Ishikawa (cell line): ENCODE measurements around the gene SPINK4.

Experiments
- CEBPB ChIP-seq: IDR thresholded peaks from 2 replicates; pipeline ENCODE4 v1.6.1; 2012
- CREB1 ChIP-seq: IDR thresholded peaks from 2 replicates; pipeline ENCODE4 v1.6.1; 2012; ENCODE audit warnings: low read depth
- EGR1 ChIP-seq: IDR thresholded peaks from 2 replicates; pipeline ENCODE4 v1.6.1; 2012
- EP300 ChIP-seq: IDR thresholded peaks from 2 replicates; pipeline ENCODE4 v1.6.1; 2012; ENCODE audit warnings: borderline replicate concordance
- FOXM1 ChIP-seq: IDR thresholded peaks from 2 replicates; pipeline ENCODE4 v1.6.1; 2012; ENCODE audit warnings: low read depth, borderline replicate concordance
- NFIC ChIP-seq: IDR thresholded peaks from 2 replicates; pipeline ENCODE4 v1.6.1; 2012
- RAD21 ChIP-seq: IDR thresholded peaks from 2 replicates; pipeline ENCODE4 v1.6.1; 2012; ENCODE audit warnings: low read depth
- TAF1 ChIP-seq: IDR thresholded peaks from 2 replicates; pipeline ENCODE4 v1.6.1; 2012; ENCODE audit warnings: low read depth, mild to moderate bottlenecking
- TCF12 ChIP-seq: IDR thresholded peaks from 2 replicates; pipeline ENCODE4 v1.6.1; 2012; ENCODE audit warnings: low read depth
- TEAD4 ChIP-seq: IDR thresholded peaks from 2 replicates; pipeline ENCODE4 v1.6.1; 2012
- YY1 ChIP-seq: IDR thresholded peaks from 2 replicates; pipeline ENCODE4 v1.6.1; 2012; ENCODE audit warnings: low read depth
- ZBTB7A ChIP-seq: IDR thresholded peaks from 2 replicates; pipeline ENCODE4 v1.6.1; 2012; ENCODE audit warnings: low read depth
- TF ChIP-seq, protein P1 (sequence below): IDR thresholded peaks from 2 replicates; pipeline ENCODE4 v1.6.1; 2012
- TF ChIP-seq, protein P2 (sequence below): IDR thresholded peaks from 2 replicates; pipeline ENCODE4 v1.6.1; 2012; ENCODE audit warnings: low read depth, mild to moderate bottlenecking
- TF ChIP-seq, protein P3 (sequence below): IDR thresholded peaks from 2 replicates; pipeline ENCODE4 v1.6.1; 2012

SPINK4 gene

DNA sequence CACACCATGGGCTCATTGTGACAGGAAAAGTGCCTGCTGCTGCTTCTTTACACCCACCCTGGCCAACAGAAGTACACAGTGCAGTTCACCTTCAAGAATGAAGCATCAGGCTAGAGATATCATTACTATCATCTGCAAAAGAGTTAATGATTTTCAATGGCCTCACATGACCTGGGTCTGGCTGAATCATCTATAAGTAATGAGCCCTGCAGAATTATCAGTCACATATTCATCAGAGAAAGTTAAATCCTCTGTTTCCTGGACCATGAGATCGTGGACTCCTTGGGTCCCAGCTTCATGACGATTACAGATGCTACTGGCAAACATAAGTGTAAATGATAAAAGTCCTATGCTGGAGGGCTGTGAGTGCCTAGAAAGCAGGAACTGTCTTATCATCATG lies 16.3 kb downstream of the SPINK4 start:
- TF ChIP-seq RAD21 = no peak
- TF ChIP-seq, protein P1, sequence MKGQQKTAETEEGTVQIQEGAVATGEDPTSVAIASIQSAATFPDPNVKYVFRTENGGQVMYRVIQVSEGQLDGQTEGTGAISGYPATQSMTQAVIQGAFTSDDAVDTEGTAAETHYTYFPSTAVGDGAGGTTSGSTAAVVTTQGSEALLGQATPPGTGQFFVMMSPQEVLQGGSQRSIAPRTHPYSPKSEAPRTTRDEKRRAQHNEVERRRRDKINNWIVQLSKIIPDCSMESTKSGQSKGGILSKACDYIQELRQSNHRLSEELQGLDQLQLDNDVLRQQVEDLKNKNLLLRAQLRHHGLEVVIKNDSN = no peak
- TF ChIP-seq YY1 = no peak
- no peak for TF ChIP-seq NFIC

DNA sequence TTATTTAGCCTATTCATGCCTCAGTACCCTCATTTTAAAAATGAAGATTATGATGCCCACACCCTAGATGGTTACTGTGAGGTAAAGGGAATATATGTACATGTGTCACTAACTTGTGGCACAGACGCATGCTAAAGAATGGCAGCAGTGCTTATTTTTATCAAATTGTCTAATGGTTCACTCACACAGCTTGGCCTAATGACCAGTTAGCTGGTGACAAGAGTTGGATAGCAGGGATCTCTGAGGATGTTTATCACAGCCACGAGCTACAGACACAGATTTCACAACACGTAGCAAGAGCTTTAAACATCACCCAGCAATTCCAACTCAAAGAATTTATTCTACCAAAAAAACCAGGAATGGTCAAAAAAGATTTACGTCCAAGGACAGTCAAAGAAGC lies 17.3 kb downstream of the SPINK4 start:
- no peak for TF ChIP-seq EGR1

DNA sequence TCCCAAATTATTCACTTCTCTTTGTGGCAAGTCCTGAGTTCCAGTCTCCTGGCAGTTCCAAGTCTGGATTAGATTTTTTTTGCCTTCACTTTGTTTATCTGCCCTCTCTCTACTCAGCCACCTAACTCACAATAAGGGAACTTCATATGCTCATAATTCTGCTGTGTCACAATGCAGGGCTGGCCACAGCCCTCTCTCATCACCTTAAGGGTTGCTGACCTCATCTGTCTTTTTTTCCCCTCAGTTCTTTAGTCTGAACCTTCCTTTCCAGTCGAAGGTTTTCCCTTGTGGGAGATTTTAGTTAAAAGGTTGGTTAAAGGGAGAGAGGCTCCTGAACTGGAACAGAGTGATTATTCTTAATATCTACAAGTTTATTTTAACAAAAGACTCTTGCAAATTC lies 20.4 kb downstream of the SPINK4 start:
- TF ChIP-seq, protein P2, sequence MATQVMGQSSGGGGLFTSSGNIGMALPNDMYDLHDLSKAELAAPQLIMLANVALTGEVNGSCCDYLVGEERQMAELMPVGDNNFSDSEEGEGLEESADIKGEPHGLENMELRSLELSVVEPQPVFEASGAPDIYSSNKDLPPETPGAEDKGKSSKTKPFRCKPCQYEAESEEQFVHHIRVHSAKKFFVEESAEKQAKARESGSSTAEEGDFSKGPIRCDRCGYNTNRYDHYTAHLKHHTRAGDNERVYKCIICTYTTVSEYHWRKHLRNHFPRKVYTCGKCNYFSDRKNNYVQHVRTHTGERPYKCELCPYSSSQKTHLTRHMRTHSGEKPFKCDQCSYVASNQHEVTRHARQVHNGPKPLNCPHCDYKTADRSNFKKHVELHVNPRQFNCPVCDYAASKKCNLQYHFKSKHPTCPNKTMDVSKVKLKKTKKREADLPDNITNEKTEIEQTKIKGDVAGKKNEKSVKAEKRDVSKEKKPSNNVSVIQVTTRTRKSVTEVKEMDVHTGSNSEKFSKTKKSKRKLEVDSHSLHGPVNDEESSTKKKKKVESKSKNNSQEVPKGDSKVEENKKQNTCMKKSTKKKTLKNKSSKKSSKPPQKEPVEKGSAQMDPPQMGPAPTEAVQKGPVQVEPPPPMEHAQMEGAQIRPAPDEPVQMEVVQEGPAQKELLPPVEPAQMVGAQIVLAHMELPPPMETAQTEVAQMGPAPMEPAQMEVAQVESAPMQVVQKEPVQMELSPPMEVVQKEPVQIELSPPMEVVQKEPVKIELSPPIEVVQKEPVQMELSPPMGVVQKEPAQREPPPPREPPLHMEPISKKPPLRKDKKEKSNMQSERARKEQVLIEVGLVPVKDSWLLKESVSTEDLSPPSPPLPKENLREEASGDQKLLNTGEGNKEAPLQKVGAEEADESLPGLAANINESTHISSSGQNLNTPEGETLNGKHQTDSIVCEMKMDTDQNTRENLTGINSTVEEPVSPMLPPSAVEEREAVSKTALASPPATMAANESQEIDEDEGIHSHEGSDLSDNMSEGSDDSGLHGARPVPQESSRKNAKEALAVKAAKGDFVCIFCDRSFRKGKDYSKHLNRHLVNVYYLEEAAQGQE = no peak
- no peak for TF ChIP-seq FOXM1
- no peak for TF ChIP-seq RAD21
- no peak for TF ChIP-seq EGR1
- TF ChIP-seq ZBTB7A = no peak
- TF ChIP-seq NFIC = no peak

DNA sequence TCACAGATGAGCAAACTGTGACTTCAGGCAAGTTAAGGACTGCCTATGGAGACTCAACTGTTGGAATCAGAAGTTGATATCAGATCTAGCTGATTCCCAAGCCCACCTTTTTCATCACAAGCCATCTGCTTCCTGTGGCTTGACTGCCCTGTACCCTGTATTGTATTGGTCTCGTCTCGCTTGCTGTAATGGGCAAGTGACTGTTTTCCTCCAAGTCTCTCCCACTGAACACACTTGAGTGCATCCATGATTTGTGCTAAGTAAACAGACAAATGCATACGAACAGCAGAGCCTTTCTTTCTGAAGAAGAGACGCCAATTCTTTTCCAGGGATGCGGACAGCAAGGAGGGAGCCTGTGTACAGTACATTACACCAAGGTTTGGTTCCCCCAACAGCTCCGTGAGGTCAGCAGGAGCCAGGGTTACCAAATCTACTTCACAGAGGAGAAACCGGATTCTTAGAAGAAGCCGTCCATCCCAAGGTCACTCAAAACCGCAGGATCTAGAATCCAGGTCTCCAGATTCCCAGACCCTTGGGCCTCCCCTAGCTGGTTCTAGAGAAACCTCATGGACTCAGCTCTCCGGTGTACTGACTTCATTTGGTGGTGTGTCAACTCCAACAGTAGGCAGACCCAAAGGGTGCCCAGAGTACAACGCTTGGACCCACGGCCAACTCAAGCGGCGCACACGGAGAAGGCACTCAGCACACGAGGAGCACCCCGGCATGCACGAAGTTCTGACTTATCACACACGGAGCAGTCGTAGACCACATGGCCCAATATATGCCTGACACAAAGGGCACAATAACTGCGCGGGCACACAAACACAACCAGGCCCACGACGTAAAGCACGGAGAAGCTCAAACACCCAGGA lies 23.4 kb downstream of the SPINK4 start:
- TF ChIP-seq ZBTB7A (no peak), TEAD4 (no peak)
- TF ChIP-seq, protein P3, sequence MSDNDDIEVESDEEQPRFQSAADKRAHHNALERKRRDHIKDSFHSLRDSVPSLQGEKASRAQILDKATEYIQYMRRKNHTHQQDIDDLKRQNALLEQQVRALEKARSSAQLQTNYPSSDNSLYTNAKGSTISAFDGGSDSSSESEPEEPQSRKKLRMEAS = peak; percentile 81

DNA sequence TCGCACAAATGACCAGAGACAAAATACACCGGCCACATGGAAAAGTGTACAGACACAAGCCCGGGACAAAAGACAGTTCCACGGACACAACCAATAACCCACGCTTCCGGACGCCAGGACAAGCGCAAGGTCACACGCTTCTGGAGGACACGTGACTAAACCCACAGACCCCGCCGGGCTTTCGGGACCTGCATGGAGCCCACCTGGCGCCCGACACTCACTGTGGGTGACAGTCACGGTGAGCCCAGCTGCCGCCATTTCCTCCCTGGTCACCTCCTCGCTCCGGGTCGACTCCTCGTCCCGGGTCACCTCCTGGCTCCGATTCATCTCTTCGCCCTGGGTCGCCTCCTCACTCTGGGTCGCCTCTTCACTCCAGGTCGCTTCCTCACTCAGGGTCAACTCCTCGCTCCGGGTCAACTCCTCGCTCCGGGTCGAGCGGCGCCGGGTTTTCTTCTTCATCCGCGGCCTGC lies 24.1 kb downstream of the SPINK4 start:
- no peak for TF ChIP-seq TAF1
- peak; percentile 79 for TF ChIP-seq YY1
- TF ChIP-seq, protein P1 = peak; percentile 84
- TF ChIP-seq, protein P3 = peak; percentile 57; the same call in 1 of the 2 replicates
- TF ChIP-seq EP300 = no peak

DNA sequence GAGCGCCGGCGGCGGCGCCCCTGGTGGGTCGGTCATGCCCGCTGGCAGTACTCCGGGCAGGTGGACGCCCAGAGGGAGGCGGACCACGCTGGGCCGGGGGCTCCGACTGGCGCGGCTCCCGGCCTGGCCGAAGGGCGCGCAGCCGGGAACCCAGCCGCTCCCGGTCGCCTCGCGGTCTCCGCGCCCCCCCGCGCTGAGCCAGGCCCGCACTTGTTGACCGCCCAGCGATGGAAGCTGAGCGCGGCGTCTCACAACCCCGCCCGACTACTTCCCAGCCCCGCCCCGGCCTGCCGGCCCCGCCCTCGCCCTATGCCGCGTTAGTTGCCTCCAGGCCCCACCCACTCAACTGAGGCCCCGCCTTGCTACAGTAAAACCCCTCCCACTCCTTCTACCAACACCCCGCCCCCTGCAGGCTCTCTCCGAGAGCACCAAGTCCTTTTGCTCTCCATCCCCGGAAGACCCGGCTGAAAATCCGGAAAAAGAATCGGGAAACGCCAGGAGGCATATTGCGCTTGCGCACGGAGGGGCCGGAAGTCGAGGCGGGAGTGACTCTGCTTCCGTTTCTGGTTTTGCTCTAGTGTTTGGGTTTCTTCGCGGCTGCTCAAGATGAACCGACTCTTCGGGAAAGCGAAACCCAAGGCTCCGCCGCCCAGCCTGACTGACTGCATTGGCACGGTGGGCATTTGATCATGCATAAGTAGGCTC lies 24.7 kb downstream of the SPINK4 start, which contains the start of the genes BAG1 and CHMP5:
Gene BAG1 (minus strand): TSS at position 236 of the 705 bp plus-strand sequence.
Gene CHMP5 (plus strand): TSS at position 577 of the 705 bp plus-strand sequence. CDS start 30 bp downstream, at position 607.
- TF ChIP-seq, protein P3 = peak; percentile 41; the same call in 1 of the 2 replicates
- TF ChIP-seq TCF12 (no peak), YY1 (0 out of 2 replicates have a peak, but pooled peaks have one; percentile 3), FOXM1 (no peak), TAF1 (peak; percentile 58; the same call in 1 of the 2 replicates), ZBTB7A (no peak), CEBPB (no peak), CREB1 (peak; percentile 63), TEAD4 (no peak), EP300 (no peak), NFIC (no peak; the same call in 1 of the 2 replicates), EGR1 (no peak), RAD21 (no peak)
- TF ChIP-seq, protein P2 = no peak
- TF ChIP-seq, protein P1 = no peak
